Colonic mucosa (tissue), 4 donors: ENCODE results near the gene ZDHHC13. TPM values are rescaled to one million over a fixed set of nuclear protein-coding genes. Genes with fewer than 3 reads are reported as not detected.

Experiments
- DNase-seq: peaks from one replicate; pipeline ENCODE4 v3.0.0-alpha.2; 2020
- H3K27ac ChIP-seq: fragments of 200-600 bp; one replicate; pipeline ENCODE4 v1.8.0; 2021
- H3K27me3 ChIP-seq: fragments of 200-600 bp; one replicate; pipeline ENCODE4 v1.8.0; 2021
- H3K36me3 ChIP-seq: fragments of 200-600 bp; one replicate; pipeline ENCODE4 v1.8.0; 2021
- H3K4me1 ChIP-seq: fragments of 200-600 bp; one replicate; pipeline ENCODE4 v1.8.0; 2021; ENCODE audit warnings: mild to moderate bottlenecking
- H3K4me3 ChIP-seq: fragments of 200-600 bp; one replicate; pipeline ENCODE4 v1.8.0; 2021
- H3K9ac ChIP-seq, 2 donors: one replicate each; pipeline ENCODE4 v1.7.0; 2013; ENCODE audit warnings: control low read depth in 2 of 2, low read depth in 2 of 2, low read length in 2 of 2
- H3K9me3 ChIP-seq: fragments of 200-600 bp; one replicate; pipeline ENCODE4 v1.8.0; 2021
- intact Hi-C: fragments of 100-400 bp; cut with DNase I; formaldehyde crosslinking; loops from one replicate; pipeline ENCODE4 v1.14.1; 2022
- total RNA-seq, 2 donors: library from RNA; stranded (reverse); fragmentation: NEBNext Ultra II Directional in 1 of 2; extraction: Animal tissue kit (Norgen Biotek cat#: 25700) in 1 of 2; gene quantifications; one replicate each; pipeline ENCODE4 v1.2.1, GENCODE V29; 2021
- TF ChIP-seq, protein P1 (sequence below): fragments of 200-600 bp; IDR thresholded peaks from one replicate; pipeline ENCODE4 v1.8.0; 2022; ENCODE audit warnings: antibody characterized with exemption, mild to moderate bottlenecking
- donor health status: healthy.
- donor health status: DM: no; HTN: no; CAD: no.
- donor health status: DM: no; HTN: no; CAD: no.

The ZDHHC13 gene
- total RNA-seq, 2 donors from 2014 or later: 30.8 to 35.0 TPM

DNA sequence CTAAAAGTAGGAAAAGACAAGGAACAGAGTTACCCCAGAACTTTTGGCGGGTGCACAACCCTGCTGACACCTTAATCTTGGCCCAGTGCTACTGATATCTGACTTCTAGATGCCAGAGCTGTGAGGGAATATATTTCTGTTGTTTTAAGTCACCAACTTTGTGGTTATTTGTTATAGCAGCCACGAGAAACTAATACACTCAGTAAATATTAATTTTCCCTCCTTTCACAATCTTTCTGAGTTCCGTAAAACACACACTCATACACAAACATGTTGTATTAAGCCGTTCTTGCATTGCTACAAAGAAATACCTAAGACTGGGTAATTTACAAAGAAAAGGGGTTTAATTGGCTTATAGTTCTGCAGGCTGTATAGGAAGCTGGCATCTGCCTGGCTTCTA, 16.1 kb upstream of the ZDHHC13 start:
- Histone ChIP-seq H3K4me1 (no peaks in the 10 kb centered on the region), H3K27ac (no peak overlapping the region), H3K27me3 (no peaks in the 10 kb centered on the region), H3K9ac (no peak overlapping the region), H3K4me3 (no peak overlapping the region), H3K36me3 (no peaks in the 10 kb centered on the region), H3K9me3 (no peaks in the 10 kb centered on the region)
- TF ChIP-seq, protein P1, sequence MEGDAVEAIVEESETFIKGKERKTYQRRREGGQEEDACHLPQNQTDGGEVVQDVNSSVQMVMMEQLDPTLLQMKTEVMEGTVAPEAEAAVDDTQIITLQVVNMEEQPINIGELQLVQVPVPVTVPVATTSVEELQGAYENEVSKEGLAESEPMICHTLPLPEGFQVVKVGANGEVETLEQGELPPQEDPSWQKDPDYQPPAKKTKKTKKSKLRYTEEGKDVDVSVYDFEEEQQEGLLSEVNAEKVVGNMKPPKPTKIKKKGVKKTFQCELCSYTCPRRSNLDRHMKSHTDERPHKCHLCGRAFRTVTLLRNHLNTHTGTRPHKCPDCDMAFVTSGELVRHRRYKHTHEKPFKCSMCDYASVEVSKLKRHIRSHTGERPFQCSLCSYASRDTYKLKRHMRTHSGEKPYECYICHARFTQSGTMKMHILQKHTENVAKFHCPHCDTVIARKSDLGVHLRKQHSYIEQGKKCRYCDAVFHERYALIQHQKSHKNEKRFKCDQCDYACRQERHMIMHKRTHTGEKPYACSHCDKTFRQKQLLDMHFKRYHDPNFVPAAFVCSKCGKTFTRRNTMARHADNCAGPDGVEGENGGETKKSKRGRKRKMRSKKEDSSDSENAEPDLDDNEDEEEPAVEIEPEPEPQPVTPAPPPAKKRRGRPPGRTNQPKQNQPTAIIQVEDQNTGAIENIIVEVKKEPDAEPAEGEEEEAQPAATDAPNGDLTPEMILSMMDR: no peak
- DNase-seq: no peak
- intact Hi-C loops: no loop called here

DNA sequence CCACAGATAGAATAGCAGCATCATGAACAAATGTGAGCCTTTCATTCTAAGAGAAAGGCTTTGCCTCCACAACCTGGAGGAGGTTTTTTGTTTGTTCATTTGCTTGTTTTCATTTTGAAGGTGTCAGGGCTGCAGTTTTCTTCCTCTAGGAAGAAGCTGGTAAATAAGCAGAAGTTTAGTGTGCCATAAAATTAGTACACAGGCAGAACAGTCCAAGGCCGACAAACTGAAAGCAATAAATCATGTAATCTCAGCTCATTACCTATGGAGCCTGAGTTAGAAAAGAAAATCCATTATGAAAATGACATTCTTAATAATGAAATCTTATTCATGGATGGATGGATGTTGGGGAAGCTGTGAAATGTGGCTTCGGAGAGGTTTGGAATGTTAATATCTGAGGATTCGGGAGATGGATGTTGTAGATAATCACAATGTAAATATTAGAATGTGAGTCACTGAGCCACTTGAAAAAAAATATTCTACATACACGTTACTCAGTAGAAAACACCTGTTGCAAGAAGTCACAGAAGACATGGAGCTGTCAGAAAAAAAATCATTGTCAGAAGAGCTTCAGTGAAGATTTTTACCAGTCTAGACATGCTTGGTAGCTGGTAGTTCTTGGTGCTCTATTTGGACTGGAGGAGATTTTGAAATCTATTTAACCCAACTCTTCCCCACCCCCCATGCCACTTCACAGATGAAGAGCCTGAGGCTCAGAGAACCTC, 15.0 kb upstream of the ZDHHC13 start:
- H3K4me3 ChIP-seq: no peak overlapping the region
- H3K9ac ChIP-seq: peak overlapping the region in 1 of 2 donors; percentile 47
- TF ChIP-seq, protein P1: no peak
- no peaks in the 10 kb centered on the region for H3K9me3 ChIP-seq
- peak; percentile 38 for DNase-seq
- intact Hi-C loops: no loop called here
- H3K4me1 ChIP-seq: no peaks in the 10 kb centered on the region
- peak overlapping the region; percentile 59 for H3K27ac ChIP-seq
- no peaks in the 10 kb centered on the region for H3K36me3 ChIP-seq
- no peaks in the 10 kb centered on the region for H3K27me3 ChIP-seq

DNA sequence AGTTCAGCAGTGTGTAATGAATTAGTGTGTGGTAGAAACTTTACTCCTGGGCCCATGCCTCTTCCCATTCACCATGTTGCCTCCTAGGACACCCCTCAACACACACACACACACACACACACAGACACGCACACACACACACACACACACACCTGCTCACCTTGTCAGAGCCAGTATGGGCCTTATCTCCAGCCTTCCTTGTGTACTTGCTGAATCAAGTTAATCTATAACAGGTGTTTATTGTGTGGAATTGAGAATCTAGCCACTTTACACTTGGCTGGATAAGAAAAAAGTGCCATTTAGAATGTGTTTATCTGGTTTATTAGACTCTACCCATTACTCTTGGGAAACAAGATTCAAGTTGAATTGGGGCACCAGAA, 14.5 kb upstream of the ZDHHC13 start:
- TF ChIP-seq, protein P1: no peak
- DNase-seq: peak; percentile 84
- Histone ChIP-seq H3K36me3 (no peaks in the 10 kb centered on the region), H3K9me3 (no peaks in the 10 kb centered on the region), H3K27ac (peak overlapping the region; percentile 59), H3K27me3 (no peaks in the 10 kb centered on the region), H3K9ac (peak overlapping the region in 1 of 2 donors; percentile 47), H3K4me1 (no peaks in the 10 kb centered on the region), H3K4me3 (no peak overlapping the region)
- intact Hi-C loops: no loop called here

DNA sequence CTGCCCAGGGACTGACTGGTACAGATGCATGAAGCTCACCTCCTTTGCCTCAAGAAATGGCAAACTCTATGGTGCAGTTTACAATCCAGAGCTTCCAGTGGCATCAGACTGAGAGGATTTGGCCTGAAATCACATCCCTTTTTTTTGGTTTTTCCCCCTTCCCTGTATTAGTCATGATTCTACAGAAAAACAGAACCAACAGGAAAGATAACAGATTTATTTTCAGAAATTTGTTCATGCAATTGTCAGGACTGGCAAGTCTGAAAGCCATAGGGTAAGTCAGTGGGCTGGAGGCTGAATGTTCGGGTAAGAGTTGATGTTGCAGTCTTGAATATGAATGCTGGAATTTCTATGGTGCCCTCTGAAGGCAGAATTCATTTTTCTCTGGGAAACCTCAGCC, 12.0 kb upstream of the ZDHHC13 start:
- TF ChIP-seq, protein P1: no peak

DNA sequence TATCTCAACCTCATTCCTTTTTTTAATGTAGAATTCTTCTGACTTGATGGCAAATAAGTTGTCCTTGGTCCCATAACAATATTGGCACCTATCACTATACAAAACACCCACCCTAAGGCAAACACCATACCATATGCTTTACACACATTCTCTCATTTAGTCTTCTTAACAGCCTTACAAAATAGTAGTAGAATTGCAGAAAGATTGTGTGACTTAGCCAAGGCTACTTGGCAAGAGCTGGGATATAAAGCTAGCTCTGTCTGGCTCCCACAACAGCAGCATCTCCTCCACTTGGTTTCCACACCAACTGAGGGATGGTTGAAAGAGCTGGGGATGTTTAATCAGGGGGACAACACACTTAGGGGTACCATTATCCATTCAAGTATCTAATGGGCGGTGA, 9.8 kb upstream of the ZDHHC13 start:
- H3K36me3 ChIP-seq: no peaks in the 10 kb centered on the region
- H3K27ac ChIP-seq: no peak overlapping the region
- no peak overlapping the region for H3K4me3 ChIP-seq
- TF ChIP-seq, protein P1: no peak
- no peaks in the 10 kb centered on the region for H3K9me3 ChIP-seq
- DNase-seq: no peak
- H3K9ac ChIP-seq: no peak overlapping the region
- no peaks in the 10 kb centered on the region for H3K27me3 ChIP-seq
- intact Hi-C loops: no loop called here
- no peaks in the 10 kb centered on the region for H3K4me1 ChIP-seq

More for the DNA sequence above, 12.0 kb upstream of the ZDHHC13 start:
- Histone ChIP-seq H3K27me3 (no peaks in the 10 kb centered on the region), H3K9me3 (no peaks in the 10 kb centered on the region), H3K9ac (no peak overlapping the region), H3K4me3 (no peak overlapping the region), H3K27ac (no peak overlapping the region), H3K4me1 (no peaks in the 10 kb centered on the region), H3K36me3 (no peaks in the 10 kb centered on the region)
- no peak for DNase-seq
- intact Hi-C loops: no loop called here
